ENCODE data around the gene IFITM1. TPM values are rescaled to one million over a fixed set of nuclear protein-coding genes. Genes with fewer than 3 reads are reported as not detected.

IFITM1 gene
- total RNA-seq, 2 experiments from 2014 or later: 248 to 285 TPM

- ChIA-PET POLR2A (interaction anchor here (1.0 kb wide), 1 partner anchor 9 kb away, joined by 3 read pairs; no protein-coding TSS in a partner anchor), CTCF (interaction anchor here (0.8 kb wide), 1 partner anchor 16 kb away, joined by 6 read pairs; no protein-coding TSS in a partner anchor)
- Mint-ChIP-seq H3K36me3 (ENCODE audit: low read depth) (peaks cover 16% of the 10 kb centered on the region), H3K9me3 (ENCODE audit: low read depth) (no peaks in the 10 kb centered on the region), H3K4me3 (peak overlapping the region; percentile 65), H3K4me1 (peaks cover 26% of the 10 kb centered on the region), H3K27ac (peak overlapping the region; percentile 47), H3K27me3 (no peaks in the 10 kb centered on the region)
- ATAC-seq (no peak), DNase-seq (peak; percentile 18)
- intact Hi-C loops (cut with DNase I, micrococcal nuclease): loop anchor here (1.0 to 5.0 kb wide), 2 partner anchors 16 to 53 kb away; partner anchors contain the start of genes PSMD13 (in 1 of the 2) and SIRT3 (in 1 of the 2)
These were observed 23.9 kb upstream of the IFITM1 start for GRCh38 chr11:289712-290620.

DNA sequence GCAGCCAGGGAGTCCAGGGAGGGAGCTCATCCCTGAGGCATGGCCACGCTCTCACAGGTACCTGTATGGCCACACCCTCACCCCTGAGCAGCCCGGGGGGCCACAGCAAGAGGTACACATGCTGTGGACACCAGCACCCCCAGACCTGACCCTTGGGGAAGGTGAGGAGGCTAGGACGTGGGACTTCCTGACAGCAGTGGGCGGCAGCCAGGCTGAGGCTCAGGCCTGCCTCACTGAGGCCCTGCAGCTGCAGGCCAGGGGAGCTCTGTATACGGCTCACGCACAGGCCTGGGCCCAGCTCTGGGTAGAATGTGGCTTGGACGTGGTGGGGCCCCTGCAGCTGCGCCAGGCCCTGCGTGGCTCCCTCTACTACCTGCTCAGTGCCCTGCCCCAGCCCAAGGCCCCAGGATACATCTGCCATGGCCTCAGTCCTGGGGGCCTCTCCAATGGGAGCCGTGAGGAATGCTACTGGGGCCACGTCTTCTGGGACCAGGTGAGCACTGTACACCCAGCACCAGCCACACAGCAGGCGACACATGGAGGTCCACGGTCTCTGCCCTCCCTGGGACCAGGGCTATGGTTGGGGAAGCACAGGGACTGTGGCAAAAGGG lies 23.1 kb upstream of the IFITM1 start:
- Mint-ChIP-seq H3K4me1 (peaks cover 26% of the 10 kb centered on the region), H3K27me3 (no peaks in the 10 kb centered on the region), H3K36me3 (ENCODE audit: low read depth) (peaks cover 16% of the 10 kb centered on the region), H3K27ac (peak overlapping the region; percentile 41), H3K4me3 (peak overlapping the region; percentile 65), H3K9me3 (ENCODE audit: low read depth) (no peaks in the 10 kb centered on the region)
- DNase-seq (peak; percentile 12), ATAC-seq (no peak)
- ChIA-PET CTCF (interaction anchor here (2.0 kb wide), 1 partner anchor 14 kb away, joined by 7 read pairs; no protein-coding TSS in a partner anchor), POLR2A (no interaction called here)
- intact Hi-C loops (cut with DNase I, micrococcal nuclease): loop anchor here in 1 of 2 experiments (1.0 kb wide), 1 partner anchor 16 kb away; no protein-coding TSS in a partner anchor

GRCh38 chr11:291281-292210 lies 22.3 kb upstream of the IFITM1 start:
- Mint-ChIP-seq H3K27me3 (no peaks in the 10 kb centered on the region), H3K4me3 (no peak overlapping the region), H3K9me3 (ENCODE audit: low read depth) (no peaks in the 10 kb centered on the region), H3K27ac (peak overlapping the region; percentile 41), H3K4me1 (peaks cover 26% of the 10 kb centered on the region), H3K36me3 (ENCODE audit: low read depth) (peaks cover 16% of the 10 kb centered on the region)
- intact Hi-C loops (cut with DNase I, micrococcal nuclease): no loop called here
- DNase-seq (peak; percentile 7), ATAC-seq (no peak)
- CTCF ChIA-PET: interaction anchor here (2.0 kb wide), 1 partner anchor 14 kb away, joined by 7 read pairs; no protein-coding TSS in a partner anchor
- POLR2A ChIA-PET: no interaction called here

GRCh38 chr11:292211-293121 lies 21.4 kb upstream of the IFITM1 start:
- CTCF ChIA-PET: interaction anchor here (0.7 to 2.0 kb wide), 2 partner anchors 13 to 25 kb away, joined by 4 to 7 read pairs; no protein-coding TSS in a partner anchor
- DNase-seq (peak; percentile 12), ATAC-seq (no peak)
- Mint-ChIP-seq H3K4me1 (peaks cover 21% of the 10 kb centered on the region), H3K27ac (no peak overlapping the region), H3K27me3 (no peaks in the 10 kb centered on the region), H3K4me3 (no peak overlapping the region), H3K9me3 (ENCODE audit: low read depth) (no peaks in the 10 kb centered on the region), H3K36me3 (ENCODE audit: low read depth) (peaks cover 16% of the 10 kb centered on the region)
- POLR2A ChIA-PET: no interaction called here
- intact Hi-C loops (cut with DNase I, micrococcal nuclease): no loop called here

DNA sequence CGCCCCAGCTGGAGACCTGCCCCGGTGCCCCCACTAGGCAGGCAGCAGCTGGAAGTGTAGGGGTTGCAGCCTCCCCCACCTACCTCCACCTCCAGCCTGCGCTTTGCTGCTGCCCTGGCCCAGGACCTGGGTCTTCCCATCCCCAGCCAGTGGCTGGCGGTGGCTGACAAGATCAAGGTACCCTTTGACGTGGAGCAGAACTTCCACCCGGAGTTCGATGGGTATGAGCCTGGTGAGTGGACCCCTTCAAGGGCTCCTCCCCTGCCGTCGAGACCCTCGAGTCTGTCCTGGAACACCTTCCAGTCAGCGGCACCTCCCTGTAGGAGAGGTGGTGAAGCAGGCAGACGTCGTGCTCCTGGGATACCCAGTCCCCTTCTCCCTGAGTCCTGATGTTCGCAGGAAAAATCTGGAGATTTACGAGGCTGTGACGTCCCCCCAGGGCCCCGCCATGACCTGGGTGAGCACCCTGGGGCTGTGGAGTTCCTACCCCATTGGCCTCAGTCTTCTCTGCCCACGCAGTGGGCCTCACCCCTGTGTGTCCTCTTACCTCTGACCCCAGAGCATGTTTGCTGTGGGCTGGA lies 20.5 kb upstream of the IFITM1 start:
- ChIA-PET CTCF (interaction anchor here (0.7 to 0.8 kb wide), 3 partner anchors 24 to 32 kb away, joined by 3 to 4 read pairs (median 3); no protein-coding TSS in a partner anchor), POLR2A (no interaction called here)
- peaks cover 17% of the 10 kb centered on the region for H3K4me1 Mint-ChIP-seq
- H3K9me3 Mint-ChIP-seq (ENCODE audit: low read depth): no peaks in the 10 kb centered on the region
- H3K36me3 Mint-ChIP-seq (ENCODE audit: low read depth): peaks cover 10% of the 10 kb centered on the region
- H3K27ac Mint-ChIP-seq: no peak overlapping the region
- H3K27me3 Mint-ChIP-seq: no peaks in the 10 kb centered on the region
- intact Hi-C loops (cut with DNase I, micrococcal nuclease): no loop called here
- H3K4me3 Mint-ChIP-seq: no peak overlapping the region
- ATAC-seq (no peak), DNase-seq (peak; percentile 9)

DNA sequence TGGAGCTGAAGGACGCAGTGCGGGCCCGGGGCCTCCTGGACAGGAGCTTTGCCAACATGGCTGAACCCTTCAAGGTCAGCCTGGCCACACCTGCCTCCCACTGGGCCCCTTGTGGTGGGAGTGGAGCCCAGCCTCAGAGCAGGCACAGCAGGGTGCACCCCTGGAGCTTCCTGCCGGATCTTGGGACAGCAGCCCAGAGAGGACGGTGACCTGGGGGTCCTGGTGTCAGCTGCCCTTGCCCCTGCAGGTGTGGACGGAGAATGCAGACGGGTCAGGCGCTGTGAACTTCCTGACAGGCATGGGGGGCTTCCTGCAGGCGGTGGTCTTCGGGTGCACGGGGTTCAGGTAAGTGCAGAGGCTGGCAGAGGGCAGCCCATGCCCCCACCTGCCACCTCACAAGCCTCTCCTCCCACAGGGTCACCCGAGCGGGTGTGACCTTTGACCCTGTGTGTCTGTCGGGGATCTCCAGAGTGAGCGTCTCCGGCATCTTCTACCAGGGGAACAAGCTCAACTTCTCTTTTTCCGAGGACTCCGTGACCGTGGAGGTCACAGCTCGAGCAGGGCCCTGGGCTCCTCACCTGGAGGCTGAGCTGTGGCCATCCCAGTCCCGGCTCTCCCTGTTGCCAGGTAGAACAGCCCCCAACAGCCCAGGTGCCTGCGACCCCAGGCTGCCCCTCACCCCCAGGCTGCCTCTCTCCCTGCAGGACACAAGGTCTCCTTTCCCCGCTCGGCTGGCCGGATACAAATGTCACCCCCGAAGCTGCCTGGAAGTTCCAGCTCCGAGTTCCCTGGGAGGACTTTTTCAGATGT lies 19.8 kb upstream of the IFITM1 start:
- intact Hi-C loops (cut with DNase I, micrococcal nuclease): no loop called here
- CTCF ChIA-PET: interaction anchor here (0.6 to 1.5 kb wide), 4 partner anchors 12 to 65 kb away, joined by 3 to 9 read pairs (median 3); no protein-coding TSS in a partner anchor
- peak; percentile 6 for DNase-seq

DNA sequence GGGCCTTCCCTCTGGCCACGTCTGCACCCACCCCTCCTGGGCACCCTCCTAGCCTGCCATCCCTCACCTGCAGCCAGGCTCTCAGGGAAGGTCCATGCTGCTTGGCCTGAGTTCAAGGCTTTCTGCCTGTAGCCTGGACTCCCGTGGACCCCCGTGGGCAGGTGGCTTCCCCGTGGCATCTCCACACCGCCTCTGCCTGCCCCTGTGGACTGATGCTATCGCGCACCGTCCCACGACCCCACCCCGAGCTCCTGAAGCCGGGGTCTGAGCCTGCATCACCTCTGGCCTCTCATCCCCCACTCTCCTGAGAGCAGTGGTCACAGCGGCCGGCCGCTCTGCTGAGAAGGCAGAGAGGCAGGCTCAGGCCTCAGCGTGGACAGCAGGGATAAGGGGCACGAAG lies 19.1 kb upstream of the IFITM1 start:
- CTCF ChIA-PET: interaction anchor here (0.6 to 1.5 kb wide), 2 partner anchors 11 to 66 kb away, joined by 3 to 9 read pairs; no protein-coding TSS in a partner anchor
- DNase-seq: peak; percentile 8
- intact Hi-C loops (cut with DNase I, micrococcal nuclease): no loop called here

More for the DNA sequence above, 19.8 kb upstream of the IFITM1 start:
- peaks cover 9% of the 10 kb centered on the region for H3K36me3 Mint-ChIP-seq (ENCODE audit: low read depth)
- no peaks in the 10 kb centered on the region for H3K27me3 Mint-ChIP-seq
- no peak overlapping the region for H3K4me3 Mint-ChIP-seq
- H3K4me1 Mint-ChIP-seq: peaks cover 17% of the 10 kb centered on the region
- H3K27ac Mint-ChIP-seq: no peak overlapping the region
- POLR2A ChIA-PET: no interaction called here
- ATAC-seq: no peak
- H3K9me3 Mint-ChIP-seq (ENCODE audit: low read depth): no peaks in the 10 kb centered on the region

GRCh38 chr11:295351-296170 lies 18.3 kb upstream of the IFITM1 start:
- no peak overlapping the region for H3K27ac Mint-ChIP-seq
- no peak overlapping the region for H3K4me3 Mint-ChIP-seq
- peak; percentile 8 for DNase-seq
- H3K9me3 Mint-ChIP-seq (ENCODE audit: low read depth): no peaks in the 10 kb centered on the region
- CTCF ChIA-PET: interaction anchor here (0.6 to 1.5 kb wide), 3 partner anchors 10 to 15 kb away, joined by 3 to 9 read pairs (median 4); no protein-coding TSS in a partner anchor
- H3K27me3 Mint-ChIP-seq: no peaks in the 10 kb centered on the region
- peaks cover 9% of the 10 kb centered on the region for H3K36me3 Mint-ChIP-seq (ENCODE audit: low read depth)
- intact Hi-C loops (cut with DNase I, micrococcal nuclease): no loop called here
- ATAC-seq: no peak
- peaks cover 11% of the 10 kb centered on the region for H3K4me1 Mint-ChIP-seq
- POLR2A ChIA-PET: no interaction called here

More for the DNA sequence above, 19.1 kb upstream of the IFITM1 start:
- H3K27me3 Mint-ChIP-seq: no peaks in the 10 kb centered on the region
- POLR2A ChIA-PET: no interaction called here
- H3K4me1 Mint-ChIP-seq: peaks cover 13% of the 10 kb centered on the region
- H3K36me3 Mint-ChIP-seq (ENCODE audit: low read depth): peaks cover 9% of the 10 kb centered on the region
- no peak overlapping the region for H3K4me3 Mint-ChIP-seq
- no peaks in the 10 kb centered on the region for H3K9me3 Mint-ChIP-seq (ENCODE audit: low read depth)
- no peak overlapping the region for H3K27ac Mint-ChIP-seq
- no peak for ATAC-seq

Data from activated CD4-positive, alpha-beta T cell treated with anti-CD3 and anti-CD28 coated beads for 36 hours (primary cell).